ENCODE data around the gene EIF2S1. TPM values are rescaled to one million over a fixed set of nuclear protein-coding genes. Genes with fewer than 3 reads are reported as not detected.

The EIF2S1 gene
- total RNA-seq, 1 experiment from 2014 or later = 192 TPM

DNA sequence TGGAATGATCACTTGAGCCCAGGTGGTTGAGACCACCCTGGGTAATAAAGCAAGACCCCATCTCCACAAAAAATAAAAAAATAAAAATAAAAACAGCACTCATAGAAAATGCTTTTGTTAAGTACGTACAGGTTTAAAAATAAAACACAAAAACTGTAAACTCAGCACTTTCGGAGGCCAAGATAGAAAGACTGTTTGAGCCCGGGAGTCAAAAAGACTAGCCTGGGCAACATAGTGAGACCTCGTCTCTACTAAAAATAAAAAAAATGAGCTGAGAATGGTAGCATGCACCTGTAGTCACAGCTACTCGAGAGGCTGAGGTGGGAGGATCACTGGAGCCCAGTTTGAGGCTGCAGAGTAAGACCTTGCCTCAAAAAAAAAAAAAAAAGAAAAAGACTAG lies 8.1 kb upstream of the EIF2S1 start:
- H3K4me2 ChIP-seq (ENCODE audit: low read length) = no peak overlapping the region
- no peaks in the 10 kb centered on the region for H4K20me1 ChIP-seq (ENCODE audit: insufficient read depth)
- ChIA-PET RAD21 (ENCODE audit: low non-redundant PET in 1 of 2, low total read pairs in 2 of 2, uncharacterized antibody in 2 of 2, unreplicated experiment in 2 of 2) (interaction anchor here in 1 of 2 experiments (0.7 kb wide), 1 partner anchor 186 kb away, joined by 9 read pairs; no protein-coding TSS in a partner anchor), CTCF (interaction anchor here (0.9 to 1.5 kb wide), 2 partner anchors 8 to 13 kb away, joined by 4 to 9 read pairs; partner anchors contain the start of genes ATP6V1D and EIF2S1), POLR2A (no interaction called here)
- ATAC-seq (no peak), DNase-seq (ENCODE audit: low read depth, low spot score) (no peak)
- intact Hi-C loops (cut with micrococcal nuclease) = no loop called here
- H2AFZ ChIP-seq (ENCODE audit: low read depth, low read length, poor library complexity, severe bottlenecking) = no peak overlapping the region
- H3K9me3 ChIP-seq (ENCODE audit: control insufficient read depth in 1 of 2, insufficient read depth in 1 of 2, low read depth in 1 of 2, low read length in 2 of 2) = no peaks in the 10 kb centered on the region
- peaks cover 0 to 17% of the 10 kb centered on the region in 2 experiments; a peak in 2 of 4 replicates for H3K36me3 ChIP-seq (ENCODE audit: control insufficient read depth in 1 of 2, insufficient read depth in 2 of 2, low read length in 2 of 2)
- no peak for TF ChIP-seq FOSL1 (IDR thresholded peaks at IDR 0.05; ENCODE audit: low read depth)
- no peak for TF ChIP-seq SP1 (IDR thresholded peaks at IDR 0.05; ENCODE audit: low read depth)
- TF ChIP-seq ZNF274 (IDR thresholded peaks at IDR 0.05; ENCODE audit: low read depth, low read length) = no peak
- no peak for TF ChIP-seq RAD21 (IDR thresholded peaks at IDR 0.05; ENCODE audit: low read depth)
- TF ChIP-seq EZH2 (IDR thresholded peaks at IDR 0.05) = no peak
- no peak for TF ChIP-seq ZFX (IDR thresholded peaks at IDR 0.05)
- no peak for TF ChIP-seq TCF7L2 (IDR thresholded peaks at IDR 0.05; ENCODE audit: borderline replicate concordance, extremely low read depth, insufficient read depth, insufficient read length)
- TF ChIP-seq, protein P1, sequence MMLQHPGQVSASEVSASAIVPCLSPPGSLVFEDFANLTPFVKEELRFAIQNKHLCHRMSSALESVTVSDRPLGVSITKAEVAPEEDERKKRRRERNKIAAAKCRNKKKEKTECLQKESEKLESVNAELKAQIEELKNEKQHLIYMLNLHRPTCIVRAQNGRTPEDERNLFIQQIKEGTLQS (IDR thresholded peaks at IDR 0.05) = no peak
- no peak for TF ChIP-seq CBX3 (IDR thresholded peaks at IDR 0.05; ENCODE audit: low read depth)
- TF ChIP-seq YY1 (IDR thresholded peaks at IDR 0.05; ENCODE audit: extremely low read depth, insufficient replicate concordance, low read depth, low read length) = no peak
- TF ChIP-seq SIN3A (IDR thresholded peaks at IDR 0.05; ENCODE audit: low read depth) = no peak
- no peak for TF ChIP-seq CEBPB (IDR thresholded peaks at IDR 0.05; ENCODE audit: low read depth)
- no peak for TF ChIP-seq POLR2AphosphoS5 (IDR thresholded peaks at IDR 0.05; ENCODE audit: low read depth, low read length)
- TF ChIP-seq POLR2A (IDR thresholded peaks at IDR 0.05; ENCODE audit: borderline replicate concordance, extremely low read depth, insufficient read depth, insufficient read length) = no peak
- TF ChIP-seq, protein P2, sequence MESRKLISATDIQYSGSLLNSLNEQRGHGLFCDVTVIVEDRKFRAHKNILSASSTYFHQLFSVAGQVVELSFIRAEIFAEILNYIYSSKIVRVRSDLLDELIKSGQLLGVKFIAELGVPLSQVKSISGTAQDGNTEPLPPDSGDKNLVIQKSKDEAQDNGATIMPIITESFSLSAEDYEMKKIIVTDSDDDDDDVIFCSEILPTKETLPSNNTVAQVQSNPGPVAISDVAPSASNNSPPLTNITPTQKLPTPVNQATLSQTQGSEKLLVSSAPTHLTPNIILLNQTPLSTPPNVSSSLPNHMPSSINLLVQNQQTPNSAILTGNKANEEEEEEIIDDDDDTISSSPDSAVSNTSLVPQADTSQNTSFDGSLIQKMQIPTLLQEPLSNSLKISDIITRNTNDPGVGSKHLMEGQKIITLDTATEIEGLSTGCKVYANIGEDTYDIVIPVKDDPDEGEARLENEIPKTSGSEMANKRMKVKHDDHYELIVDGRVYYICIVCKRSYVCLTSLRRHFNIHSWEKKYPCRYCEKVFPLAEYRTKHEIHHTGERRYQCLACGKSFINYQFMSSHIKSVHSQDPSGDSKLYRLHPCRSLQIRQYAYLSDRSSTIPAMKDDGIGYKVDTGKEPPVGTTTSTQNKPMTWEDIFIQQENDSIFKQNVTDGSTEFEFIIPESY (IDR thresholded peaks at IDR 0.05; ENCODE audit: extremely low read depth, insufficient replicate concordance, low read length) = no peak
- H3K9me2 ChIP-seq (ENCODE audit: insufficient read depth) = no peaks in the 10 kb centered on the region
- no peak overlapping the region for H3K4me3 ChIP-seq (replicated peaks in 1 of 2; ENCODE audit: low read depth in 1 of 2, low read length in 2 of 2)
- H3K9ac ChIP-seq (ENCODE audit: low read length) = no peak overlapping the region
- no peak overlapping the region for H3K27ac ChIP-seq (ENCODE audit: low read depth, low read length)
- H3K27me3 ChIP-seq (ENCODE audit: insufficient read depth, low read length) = no peaks in the 10 kb centered on the region
- no peaks in the 10 kb centered on the region for H3K4me1 ChIP-seq (ENCODE audit: control insufficient read depth in 1 of 2, insufficient read depth in 2 of 2, low read length in 2 of 2)
- BruUV-seq (replicated peaks) = no TSS peak
- H3K79me2 ChIP-seq (ENCODE audit: insufficient read depth, low read length) = peaks cover 16% of the 10 kb centered on the region

All from HCT116 (cell line).